Body of pancreas (tissue), 4 donors: ENCODE results near the gene TMEM35B.

Experiments
- POLR2A ChIP-seq, 3 donors: fragments of 450-650 bp; IDR thresholded peaks; one replicate each; pipeline ENCODE4 v1.6.1; 2016; ENCODE audit warnings: antibody characterized with exemption in 3 of 3, mild to moderate bottlenecking in 2 of 3
- TF ChIP-seq, protein P1 (sequence below), 7 experiments: fragments of 450-650 bp in 4 of 7; fragments of 200-600 bp in 3 of 7; sonication (generic) in 3 of 7; IDR thresholded peaks; one replicate each; pipeline ENCODE4 v1.5.1; 2016 to 2019; ENCODE audit warnings: antibody characterized with exemption in 7 of 7

DNA sequence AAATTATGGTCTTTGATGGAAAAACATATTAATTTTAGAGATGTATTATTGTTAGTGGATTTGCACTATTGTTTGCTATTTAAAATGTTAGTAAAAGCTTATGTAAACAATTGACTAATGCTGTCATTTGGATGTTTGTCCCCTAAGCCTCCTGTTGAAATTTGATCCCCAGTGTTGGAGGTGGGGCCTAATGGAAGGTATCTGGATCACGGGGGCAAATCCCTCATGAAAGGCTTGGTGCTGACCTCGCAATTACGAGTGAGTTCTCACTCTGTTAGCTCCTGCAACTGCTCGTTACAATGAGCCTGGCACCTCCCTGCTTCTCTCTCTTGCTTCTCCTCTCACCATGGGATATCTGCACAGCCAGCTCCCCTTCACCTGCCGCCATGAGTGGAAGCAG, 14.3 kb downstream of the TMEM35B start:
- TF ChIP-seq, protein P1, sequence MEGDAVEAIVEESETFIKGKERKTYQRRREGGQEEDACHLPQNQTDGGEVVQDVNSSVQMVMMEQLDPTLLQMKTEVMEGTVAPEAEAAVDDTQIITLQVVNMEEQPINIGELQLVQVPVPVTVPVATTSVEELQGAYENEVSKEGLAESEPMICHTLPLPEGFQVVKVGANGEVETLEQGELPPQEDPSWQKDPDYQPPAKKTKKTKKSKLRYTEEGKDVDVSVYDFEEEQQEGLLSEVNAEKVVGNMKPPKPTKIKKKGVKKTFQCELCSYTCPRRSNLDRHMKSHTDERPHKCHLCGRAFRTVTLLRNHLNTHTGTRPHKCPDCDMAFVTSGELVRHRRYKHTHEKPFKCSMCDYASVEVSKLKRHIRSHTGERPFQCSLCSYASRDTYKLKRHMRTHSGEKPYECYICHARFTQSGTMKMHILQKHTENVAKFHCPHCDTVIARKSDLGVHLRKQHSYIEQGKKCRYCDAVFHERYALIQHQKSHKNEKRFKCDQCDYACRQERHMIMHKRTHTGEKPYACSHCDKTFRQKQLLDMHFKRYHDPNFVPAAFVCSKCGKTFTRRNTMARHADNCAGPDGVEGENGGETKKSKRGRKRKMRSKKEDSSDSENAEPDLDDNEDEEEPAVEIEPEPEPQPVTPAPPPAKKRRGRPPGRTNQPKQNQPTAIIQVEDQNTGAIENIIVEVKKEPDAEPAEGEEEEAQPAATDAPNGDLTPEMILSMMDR (IDR thresholded peaks at IDR 0.05), result no peak
- no peak for TF ChIP-seq POLR2A (IDR thresholded peaks at IDR 0.05)
